ENCODE data around the gene PRIM2.
A peak's percentile ranks its signal among the peaks of the same experiment; 100 is the strongest.
"Not testable (repeated sequence)": the region's sequence is repeated elsewhere in the genome, so short reads cannot be mapped to it uniquely, and the experiment has no call there.

The PRIM2 gene, protein sequence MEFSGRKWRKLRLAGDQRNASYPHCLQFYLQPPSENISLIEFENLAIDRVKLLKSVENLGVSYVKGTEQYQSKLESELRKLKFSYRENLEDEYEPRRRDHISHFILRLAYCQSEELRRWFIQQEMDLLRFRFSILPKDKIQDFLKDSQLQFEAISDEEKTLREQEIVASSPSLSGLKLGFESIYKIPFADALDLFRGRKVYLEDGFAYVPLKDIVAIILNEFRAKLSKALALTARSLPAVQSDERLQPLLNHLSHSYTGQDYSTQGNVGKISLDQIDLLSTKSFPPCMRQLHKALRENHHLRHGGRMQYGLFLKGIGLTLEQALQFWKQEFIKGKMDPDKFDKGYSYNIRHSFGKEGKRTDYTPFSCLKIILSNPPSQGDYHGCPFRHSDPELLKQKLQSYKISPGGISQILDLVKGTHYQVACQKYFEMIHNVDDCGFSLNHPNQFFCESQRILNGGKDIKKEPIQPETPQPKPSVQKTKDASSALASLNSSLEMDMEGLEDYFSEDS

DNA sequence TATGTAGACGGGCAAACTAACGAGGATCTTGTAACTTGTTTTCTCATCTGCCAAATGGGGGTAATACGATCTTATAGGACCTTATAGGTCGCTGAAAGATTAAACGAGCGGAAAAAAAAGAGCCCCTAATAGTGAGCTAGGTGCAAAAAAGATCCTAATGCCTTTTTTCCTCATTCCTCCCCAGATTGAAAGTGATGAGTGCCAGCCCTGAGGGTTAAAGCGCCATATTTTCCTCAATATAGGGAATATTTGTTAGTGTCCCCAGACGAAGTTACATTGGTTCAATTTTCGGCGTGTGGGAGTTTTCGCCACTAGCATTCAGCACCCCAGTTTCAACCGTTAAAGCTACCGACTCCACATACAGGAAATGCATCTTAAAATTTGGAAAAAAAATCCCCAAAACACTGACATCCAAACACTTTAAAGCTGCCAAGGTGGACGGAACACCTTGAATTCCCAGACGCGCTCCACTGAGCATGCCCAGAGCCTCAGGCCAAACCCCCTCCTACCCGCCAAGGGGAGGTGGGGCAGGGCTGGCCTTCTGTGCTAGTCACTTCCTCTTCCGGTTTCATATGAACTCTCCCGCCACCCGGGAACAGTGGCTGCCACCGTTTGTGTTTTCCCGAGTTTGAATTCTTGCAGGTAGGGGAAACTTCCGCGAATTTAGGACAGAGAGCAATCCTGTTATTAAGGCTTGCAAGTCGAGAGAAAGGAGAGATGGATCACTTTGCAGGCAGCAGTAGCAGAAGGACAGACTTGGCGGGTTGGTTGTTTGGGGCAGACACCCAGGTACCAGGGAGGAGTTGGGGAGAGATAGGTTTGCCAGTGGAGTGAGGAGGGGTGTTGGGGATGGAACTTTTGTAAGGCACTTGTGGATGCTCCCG lies at the start of gene PRIM2:
Gene PRIM2, plus strand, starts transcription at position 571 of the 884 bp plus-strand sequence. CDS start 816 bp downstream, outside the sequence.
- peak; percentile 68 to 77 for DNase-seq (ENCODE audit: low read depth in 2 of 2)

DNA sequence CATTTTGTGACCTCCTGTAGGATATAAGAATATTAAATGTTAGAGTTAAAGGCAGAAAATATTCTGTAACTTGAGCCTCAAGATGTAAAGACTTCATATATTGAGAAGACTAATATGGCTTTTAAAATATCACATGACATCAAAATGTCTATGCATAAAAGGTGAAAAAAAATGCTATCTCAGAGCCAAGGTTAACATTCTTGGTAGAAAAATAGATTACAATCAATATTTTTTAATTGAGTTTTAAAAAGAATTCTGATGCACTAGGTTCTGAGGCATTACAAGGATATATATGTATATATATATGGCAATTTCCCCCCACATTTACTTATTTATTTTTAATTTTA lies 49.2 kb upstream of the PRIM2 start:
- no peak for DNase-seq (ENCODE audit: low read depth in 2 of 2)

DNA sequence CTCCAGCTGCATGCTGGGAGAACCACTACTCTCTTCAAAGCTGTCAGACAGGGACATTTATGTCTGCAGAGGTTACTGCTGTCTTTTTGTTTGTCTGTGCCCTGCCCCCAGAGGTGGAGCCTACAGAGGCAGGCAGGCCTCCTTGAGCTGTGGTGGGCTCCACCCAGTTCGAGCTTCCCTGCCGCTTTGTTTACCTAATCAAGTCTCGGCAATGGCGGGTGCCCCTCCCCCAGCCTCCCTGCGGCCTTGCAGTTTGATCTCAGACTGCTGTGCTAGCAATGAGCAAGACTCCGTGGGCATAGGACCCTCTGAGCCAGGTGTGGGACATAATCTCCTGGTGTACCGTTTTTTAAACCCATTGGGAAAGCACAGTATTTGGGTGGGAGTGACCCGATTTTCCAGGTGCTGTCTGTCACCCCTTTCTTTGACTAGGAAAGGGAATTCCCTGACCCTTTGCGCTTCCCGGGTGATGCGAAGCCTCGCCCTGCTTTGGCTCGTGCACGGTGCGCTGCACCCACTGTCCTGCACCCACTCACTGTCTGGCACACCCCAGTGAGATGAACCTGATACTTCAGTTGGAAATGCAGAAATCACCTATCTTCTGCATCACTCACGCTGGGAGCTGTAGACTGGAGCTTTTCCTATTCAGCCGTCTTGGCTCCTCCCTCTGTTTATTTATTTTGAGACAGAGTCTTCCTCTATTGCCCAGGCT lies 43.2 kb upstream of the PRIM2 start:
- not testable (repeated sequence) for DNase-seq (ENCODE audit: low read depth in 2 of 2)

DNA sequence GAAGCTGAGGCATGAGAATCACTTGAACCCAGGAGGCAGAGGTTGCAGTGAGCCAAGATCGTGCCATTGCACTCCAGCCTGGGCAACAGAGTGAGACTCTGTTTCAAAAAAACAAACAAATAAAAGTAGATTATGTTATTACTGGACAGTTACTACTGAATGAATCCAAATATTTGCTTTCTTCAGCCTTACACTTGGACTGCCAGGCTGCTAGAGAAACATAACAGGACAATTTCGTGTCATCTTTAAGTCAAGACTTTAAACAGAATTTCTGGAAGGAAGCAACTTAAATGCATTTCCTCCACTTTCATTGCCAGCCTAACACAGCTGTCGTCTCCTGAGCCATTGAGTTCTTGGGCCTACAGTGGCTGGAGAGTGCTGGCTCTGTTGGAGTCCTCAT lies 42.0 kb upstream of the PRIM2 start:
- no peak for DNase-seq (ENCODE audit: low read depth in 2 of 2)

DNA sequence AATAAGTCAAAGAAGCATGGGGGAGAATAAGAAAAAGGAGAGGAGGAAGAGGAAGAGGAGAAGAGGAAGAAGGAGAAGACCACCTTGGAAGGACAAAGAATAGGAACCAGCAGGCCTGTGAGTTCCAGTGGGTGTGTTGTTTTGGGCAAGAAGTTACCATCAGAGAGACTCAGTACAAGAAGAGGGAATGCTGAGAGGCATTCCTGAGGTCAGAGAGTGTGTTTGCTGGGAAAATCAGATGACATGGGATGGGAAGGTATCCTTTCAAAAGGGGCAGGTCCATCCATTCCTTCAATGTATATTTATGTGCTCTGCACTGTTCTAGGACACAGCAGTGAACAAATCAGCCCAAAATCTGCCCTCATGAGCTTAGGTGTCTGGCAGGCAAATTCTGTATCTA lies 40.5 kb upstream of the PRIM2 start:
- DNase-seq (ENCODE audit: low read depth in 2 of 2): no peak

DNA sequence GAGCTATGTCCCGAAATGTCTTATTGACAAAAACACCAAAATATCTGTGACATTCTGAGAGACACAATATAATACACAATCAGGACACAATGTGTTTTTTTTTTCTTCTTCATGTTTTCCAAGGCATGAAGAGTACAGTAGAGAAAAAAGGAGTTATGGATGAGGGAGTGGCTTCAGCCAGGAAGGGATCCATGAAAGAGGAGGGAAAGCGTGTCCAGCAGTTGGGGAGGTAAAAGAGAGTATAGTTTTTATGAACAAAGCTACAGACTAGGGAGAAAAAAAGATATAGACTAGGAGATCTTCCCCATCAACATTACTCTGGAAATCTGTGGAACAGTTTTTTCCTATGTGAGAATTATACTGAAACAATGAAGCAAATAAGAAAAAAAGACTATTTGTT lies 38.9 kb upstream of the PRIM2 start:
- no peak for DNase-seq (ENCODE audit: low read depth in 2 of 2)

DNA sequence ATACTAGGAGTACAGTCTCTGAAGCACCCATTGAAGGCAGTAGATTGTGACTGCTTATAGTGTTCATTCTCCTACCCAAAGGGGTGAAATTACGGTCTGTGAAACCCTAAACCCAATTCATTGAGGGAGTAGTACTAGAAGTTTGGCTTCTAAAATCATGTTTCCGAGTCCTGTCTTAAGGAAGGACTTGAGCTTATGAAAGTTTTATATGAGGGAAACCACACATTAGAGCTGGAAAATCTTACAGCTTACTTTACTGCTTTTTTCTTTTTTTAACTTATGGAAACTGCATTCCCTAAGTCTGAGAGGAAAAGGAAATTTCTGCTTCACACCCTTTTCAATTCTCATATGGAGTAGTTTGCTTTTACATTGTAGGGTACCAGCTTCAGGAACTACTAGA lies 38.4 kb upstream of the PRIM2 start:
- DNase-seq (ENCODE audit: low read depth in 2 of 2): no peak

DNA sequence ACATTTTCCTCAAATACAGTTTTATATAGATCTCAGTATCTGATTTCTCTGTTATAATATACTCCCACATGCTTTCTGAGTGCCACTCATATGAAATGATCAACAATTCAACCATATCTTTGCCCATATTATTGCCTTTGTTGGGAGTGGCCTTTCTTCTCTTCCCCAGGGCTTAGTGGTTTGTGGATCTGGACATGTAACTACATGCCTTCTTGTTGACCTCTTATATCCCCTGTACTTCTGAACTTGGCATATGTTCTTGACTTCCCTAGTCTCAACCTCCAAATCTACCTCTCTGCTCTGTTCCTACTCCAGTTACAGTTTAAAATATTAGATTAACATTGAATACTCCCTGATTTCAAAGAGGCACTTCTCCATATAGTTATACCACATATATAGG lies 34.3 kb upstream of the PRIM2 start:
- DNase-seq (ENCODE audit: low read depth in 2 of 2): no peak

DNA sequence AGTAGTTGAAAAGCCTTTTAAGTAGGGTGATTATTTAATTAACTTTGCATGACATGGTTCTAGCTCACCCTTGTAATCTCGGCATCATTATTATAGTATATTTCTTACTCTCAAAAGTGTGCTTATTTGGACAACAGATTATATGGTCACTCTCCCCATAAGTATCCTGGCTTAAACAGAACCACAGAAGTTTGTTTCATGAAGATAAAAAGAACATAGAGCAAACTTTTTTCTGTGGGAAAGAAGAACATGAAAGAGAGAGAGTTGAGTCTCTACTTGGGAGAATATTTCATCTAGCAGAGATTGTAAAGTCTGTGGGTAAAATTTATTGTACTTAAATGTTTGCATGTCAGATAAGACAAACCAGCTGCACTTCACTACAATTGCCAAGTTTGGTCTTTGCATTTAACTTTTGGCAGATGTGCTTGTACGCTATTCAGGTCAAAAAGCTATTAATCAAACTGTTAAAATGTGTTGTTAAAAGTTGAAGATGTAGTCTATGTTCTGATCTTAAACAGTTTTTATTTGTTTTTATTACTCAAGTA lies 33.4 kb upstream of the PRIM2 start:
- DNase-seq (ENCODE audit: low read depth in 2 of 2): no peak

DNA sequence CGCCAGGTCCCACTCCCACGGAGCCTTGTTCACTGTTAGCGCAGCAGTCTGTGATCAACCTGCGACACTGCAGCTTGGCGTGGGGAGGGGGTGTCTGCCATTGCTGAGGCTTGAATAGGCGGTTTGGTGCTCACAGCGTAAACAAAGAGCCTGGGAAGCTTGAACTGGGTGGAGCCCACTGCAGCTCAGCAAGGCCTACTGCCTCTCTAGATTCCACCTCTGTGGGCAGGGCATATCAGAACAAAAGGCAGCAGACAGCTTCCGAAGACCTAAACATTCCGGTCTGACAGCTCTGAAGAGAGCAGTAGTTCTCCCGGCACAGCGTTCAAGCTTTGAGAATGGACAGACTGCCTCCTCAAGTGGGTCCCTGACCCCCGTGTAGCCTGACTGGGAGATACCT lies 29.3 kb upstream of the PRIM2 start:
- not testable (repeated sequence) for DNase-seq (ENCODE audit: low read depth in 2 of 2)

DNA sequence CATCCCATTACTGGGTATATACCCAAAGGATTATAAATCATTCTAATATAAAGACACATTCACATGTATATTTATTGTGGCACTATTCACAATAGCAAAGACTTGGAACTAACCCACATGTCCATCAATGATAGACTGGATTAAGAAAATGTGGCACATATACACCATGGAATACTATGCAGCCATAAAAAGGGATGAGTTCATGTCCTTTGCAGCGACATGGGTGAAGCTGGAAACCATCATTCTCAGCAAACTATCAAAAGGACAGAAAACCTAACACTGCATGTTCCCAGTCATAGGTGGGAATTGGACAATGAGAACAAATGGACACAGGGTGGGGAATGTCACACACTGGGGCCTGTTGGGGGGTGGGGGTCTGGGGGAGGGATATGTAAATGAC lies 24.0 kb upstream of the PRIM2 start:
- DNase-seq (ENCODE audit: low read depth in 2 of 2): not testable (repeated sequence)

DNA sequence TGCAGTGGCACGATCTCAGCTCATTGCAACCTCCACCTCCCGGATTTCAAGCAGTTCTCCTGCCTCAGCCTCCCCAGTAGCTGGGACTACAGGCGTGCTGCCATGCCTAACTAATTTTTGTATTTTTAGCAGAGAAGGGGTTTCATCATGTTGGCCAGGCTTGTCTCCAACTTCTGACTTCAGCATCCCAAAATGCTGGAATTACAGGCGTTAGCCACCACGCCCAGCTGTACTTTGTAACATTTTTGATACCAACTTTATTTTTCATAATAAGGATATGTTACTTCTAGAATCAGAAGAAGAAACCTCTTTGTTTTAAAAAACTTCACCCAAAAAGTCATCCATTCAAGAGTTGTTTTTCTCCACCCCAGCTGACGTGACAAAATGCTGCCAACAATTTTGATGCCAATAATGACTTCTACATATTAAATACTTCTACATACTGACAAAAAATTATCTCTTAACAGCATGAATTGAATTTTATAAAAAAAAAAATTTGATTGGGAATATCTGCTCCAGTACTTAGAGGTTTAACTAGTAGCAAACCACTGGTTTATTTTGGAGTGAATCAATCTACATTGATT lies 22.5 kb upstream of the PRIM2 start:
- no peak for DNase-seq (ENCODE audit: low read depth in 2 of 2)

DNA sequence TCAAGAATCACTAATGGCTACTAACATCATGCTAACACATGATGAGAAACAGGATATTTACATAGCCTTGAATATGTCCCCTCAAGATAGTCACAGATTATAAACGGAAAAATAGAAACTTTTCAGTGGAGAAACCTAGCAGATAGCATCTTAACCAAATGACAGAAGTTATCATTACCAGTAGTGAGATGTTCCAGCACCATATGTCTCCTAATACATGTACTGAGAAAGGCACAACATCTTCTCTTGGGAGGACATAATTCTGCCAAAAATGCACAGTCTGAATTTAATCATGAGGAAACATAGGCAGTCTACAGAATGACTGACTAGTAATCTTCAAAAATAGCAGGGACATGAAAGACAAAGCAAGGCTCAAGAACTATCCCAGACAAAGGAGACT lies 19.9 kb upstream of the PRIM2 start:
- DNase-seq (ENCODE audit: low read depth in 2 of 2): no peak

DNA sequence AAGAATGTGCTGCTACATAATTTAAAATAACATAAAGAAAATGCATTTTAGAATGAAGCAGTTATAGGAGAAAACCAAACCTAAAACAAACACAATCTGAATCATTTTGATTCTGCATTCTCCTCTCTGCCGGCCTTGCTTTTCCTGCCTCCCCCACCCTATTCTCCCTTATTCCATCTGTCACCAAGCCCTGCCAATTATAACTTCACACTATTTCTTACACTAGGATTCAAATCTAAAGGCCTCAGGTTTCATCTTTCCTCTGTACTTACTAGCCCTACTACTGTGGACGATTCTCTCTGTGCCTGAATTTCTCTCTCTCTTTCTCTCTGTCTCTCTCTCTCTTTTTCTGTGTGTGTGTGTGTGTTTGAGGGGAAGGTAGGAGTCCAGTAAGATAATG lies 18.7 kb upstream of the PRIM2 start:
- no peak for DNase-seq (ENCODE audit: low read depth in 2 of 2)

DNA sequence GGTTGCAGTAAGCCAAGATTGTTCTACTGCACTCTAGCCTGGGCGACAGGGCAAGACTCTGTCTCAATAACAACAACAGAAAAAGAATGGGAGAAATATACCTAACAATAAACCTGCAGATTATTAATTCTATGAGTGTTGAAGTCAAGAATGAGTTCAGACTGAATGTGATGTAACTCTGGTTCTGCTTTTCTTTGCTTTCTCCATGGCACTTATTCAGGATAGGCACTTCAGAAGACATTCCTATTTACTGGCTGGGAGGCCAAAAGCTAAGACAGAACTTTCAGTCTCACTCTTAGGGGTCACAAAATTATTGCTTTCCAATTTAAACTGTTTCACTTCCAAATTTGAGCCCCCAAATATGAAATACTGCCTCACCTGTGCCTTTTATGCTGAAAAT lies 15.7 kb upstream of the PRIM2 start:
- DNase-seq (ENCODE audit: low read depth in 2 of 2): no peak

DNA sequence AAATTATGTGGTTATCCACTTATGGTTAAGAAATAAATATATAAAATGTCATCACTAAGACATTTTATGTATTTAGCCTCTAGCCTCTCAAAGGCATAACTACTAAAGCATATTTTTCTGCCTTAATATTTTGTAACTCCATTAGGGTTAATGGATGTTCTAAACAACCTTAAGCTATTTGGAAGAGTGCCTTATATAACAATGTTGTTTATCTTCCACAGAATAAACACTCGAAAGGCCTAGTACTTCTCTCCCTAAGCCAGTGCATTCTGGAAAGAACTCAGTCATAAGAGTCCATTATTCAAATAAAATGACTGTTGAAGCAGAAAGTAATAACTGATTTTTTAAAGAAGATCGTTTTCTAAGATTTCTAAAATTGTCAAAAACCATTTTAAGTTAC lies 15.0 kb upstream of the PRIM2 start:
- no peak for DNase-seq (ENCODE audit: low read depth in 2 of 2)

DNA sequence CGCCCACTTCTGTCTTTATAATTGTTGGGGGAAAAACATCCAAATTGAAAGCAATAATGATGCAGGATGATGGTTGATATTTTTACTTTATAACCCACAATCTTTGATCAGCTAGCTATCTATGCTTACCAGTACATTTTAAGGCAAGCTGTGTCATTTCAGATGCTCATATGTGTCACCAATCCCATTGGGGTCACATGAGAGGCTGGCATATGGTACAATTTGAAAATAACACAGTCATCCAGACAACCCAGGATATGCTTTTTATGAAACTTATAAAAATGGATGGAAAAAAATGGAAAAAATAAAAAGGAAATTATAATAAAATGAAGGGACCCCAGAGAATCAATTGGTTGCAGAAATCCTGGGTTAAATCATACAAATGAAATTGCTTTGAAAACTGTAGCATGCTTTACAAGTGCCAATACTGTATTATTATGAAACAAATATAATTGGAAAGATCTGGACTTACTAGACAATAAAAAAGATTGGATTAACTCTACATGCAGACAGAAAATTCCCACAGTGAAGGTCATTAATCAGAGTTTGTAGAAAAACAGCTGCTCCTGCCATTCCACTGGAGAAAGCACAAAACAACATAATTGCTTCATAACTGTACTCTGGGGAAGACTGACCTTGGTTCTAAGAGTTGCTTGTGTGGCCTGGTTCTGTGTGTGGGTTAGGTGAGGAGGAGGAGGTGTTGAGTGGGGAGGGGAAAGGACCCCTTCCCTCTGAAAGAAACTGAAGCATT lies 13.3 kb upstream of the PRIM2 start:
- no peak for DNase-seq (ENCODE audit: low read depth in 2 of 2)

DNA sequence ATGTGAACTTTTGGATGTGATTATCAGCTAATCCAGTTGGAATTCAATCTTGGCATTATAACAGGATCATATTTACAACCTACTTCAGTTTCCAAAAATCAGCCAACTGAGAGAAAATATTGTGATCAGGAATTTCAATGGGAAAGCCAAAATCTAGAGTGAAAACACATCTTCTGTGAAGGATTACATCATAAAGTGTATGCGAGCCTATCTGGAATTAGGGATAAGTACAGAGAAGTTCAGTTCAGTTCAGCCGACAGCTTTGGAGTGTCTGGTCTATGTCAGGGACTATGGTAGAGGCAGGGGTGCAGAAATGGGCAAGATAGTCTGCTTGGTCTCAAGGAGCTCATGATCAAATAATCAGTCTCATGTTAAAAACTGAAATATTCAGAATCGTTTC lies 12.3 kb upstream of the PRIM2 start:
- DNase-seq (ENCODE audit: low read depth in 2 of 2): no peak

DNA sequence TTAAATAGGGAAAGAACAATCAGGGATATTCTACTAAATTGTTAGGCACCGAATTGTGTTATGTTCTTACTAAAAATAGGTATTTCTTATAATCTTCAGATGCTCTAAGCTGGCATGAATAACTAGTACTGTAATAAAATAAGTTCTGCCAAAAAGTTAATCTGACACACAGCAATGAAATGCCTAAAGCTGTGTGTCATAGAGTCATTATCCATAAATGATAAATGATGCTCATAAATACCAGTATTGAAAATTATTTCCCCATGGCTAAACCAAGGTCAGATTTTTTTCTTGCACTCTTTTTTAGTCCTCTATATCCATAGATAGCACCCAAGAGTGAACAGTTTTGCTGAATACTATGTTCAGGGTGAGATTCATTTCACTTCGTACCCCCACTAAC lies 11.7 kb upstream of the PRIM2 start:
- no peak for DNase-seq (ENCODE audit: low read depth in 2 of 2)

DNA sequence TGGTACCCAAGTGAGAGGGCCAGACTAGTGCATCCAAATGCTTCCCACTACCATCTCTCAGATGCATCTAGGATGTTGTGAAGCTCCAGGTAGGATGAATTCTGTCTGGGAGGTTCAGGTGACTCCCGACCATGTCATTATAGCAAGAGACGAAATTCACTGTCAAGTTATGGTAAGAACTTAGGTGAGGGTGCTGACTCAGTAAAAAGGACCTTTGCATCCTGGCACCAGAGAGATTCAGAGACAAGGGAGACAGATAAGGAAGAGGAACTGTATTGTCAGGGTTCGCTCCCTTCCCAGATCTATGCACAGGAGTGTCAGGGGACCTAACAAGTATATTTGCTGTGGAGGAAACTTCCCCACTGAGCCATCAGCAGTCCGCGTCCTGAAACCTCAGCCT lies 11.2 kb upstream of the PRIM2 start:
- DNase-seq (ENCODE audit: low read depth in 2 of 2): no peak

DNA sequence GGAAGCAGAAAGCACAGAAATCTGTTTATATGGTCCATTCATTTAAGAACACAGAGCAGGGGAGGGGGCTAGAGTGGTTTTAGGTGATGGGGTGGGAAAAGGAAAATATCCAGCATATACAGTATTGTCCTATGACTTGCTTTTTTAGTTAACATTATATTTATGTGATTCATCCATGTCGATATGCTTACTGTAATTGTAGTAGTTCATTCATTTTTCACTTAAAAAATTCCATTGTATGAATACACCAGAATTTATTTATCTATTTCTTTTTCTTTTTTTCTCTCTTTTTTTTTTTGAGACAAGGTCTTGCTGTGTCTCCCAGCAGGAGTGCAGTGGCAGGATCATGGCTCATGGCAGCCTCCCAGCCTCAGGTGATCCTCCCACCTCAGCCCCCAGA lies 9.6 kb upstream of the PRIM2 start:
- DNase-seq (ENCODE audit: low read depth in 2 of 2): no peak
